ENCODE results near the gene GGCT.
"Not testable (repeated sequence)": the region's sequence is repeated elsewhere in the genome, so short reads cannot be mapped to it uniquely, and the experiment has no call there.

Gene GGCT

DNA sequence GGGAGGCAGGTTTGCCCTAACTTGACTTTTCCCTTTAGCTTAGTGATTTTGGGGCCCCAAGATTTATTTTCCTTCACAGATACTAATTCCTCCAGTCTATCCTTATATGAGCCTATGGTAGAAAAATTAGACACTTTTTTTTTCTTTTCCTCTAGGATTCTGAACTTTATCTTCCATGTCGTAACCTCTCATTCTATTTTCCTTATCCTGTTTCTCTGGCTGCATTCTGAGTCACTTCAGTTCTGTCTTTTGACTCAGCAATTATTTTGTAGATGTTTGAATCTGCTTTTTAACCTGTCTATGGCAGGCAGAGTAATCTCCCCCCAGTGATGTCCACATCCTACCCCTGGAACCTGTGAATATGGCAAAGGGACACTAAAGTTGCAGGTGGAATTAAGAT lies 19.0 kb downstream of the GGCT start:
- peaks cover 0 to 16% (median 0%) of the 10 kb centered on the region in 3 experiments for H3K27me3 ChIP-seq (ENCODE audit: control insufficient read depth in 3 of 3, insufficient read depth in 3 of 3, low read depth in 1 of 3, low read length in 3 of 3)
- no peak overlapping the region for H2BK5ac ChIP-seq (ENCODE audit: low read length)
- no peak for DNase-seq (ENCODE audit: low spot score)
- H2BK15ac ChIP-seq (ENCODE audit: low read length) = no peak overlapping the region
- H4K91ac ChIP-seq (ENCODE audit: low read depth, low read length, poor library complexity) = peak overlapping the region; percentile 8
- H3K27ac ChIP-seq (replicated peaks; ENCODE audit: low read length) = no peak overlapping the region
- no peak overlapping the region for H2AK5ac ChIP-seq (ENCODE audit: low read depth, low read length)
- H3K4me2 ChIP-seq (ENCODE audit: insufficient read depth, low read length, poor library complexity, severe bottlenecking) = no peak overlapping the region
- H3K36me3 ChIP-seq (replicated peaks in 1 of 2; ENCODE audit: control insufficient read depth in 2 of 2, insufficient read depth in 2 of 2, low read length in 2 of 2) = no peaks in the 10 kb centered on the region
- peaks cover 3 to 7% of the 10 kb centered on the region in 2 donors for H3K9me3 ChIP-seq (replicated peaks in 1 of 2; ENCODE audit: control insufficient read depth in 2 of 2, insufficient read depth in 1 of 2, low read depth in 1 of 2, low read length in 2 of 2)
- no peak overlapping the region for H2AFZ ChIP-seq (ENCODE audit: low read length)
- no CpG with 5 or more reads among the region's 1 CpG for WGBS, 2 donors (ENCODE audit: extremely low coverage in 2 of 2, insufficient read length in 2 of 2, insufficient replicate concordance in 1 of 2)
- H3K4me3 ChIP-seq (ENCODE audit: low read length in 2 of 2) = no peak overlapping the region
- no peak overlapping the region for H3K14ac ChIP-seq (ENCODE audit: low read length)
- H4K8ac ChIP-seq (ENCODE audit: low read depth, low read length) = no peak overlapping the region
- no peaks in the 10 kb centered on the region for H3K4me1 ChIP-seq (ENCODE audit: control insufficient read depth in 2 of 2, insufficient read depth in 1 of 2, low read depth in 1 of 2, low read length in 2 of 2)
- no peak overlapping the region for H3K4ac ChIP-seq (ENCODE audit: low read length)
- no peak overlapping the region for H2BK12ac ChIP-seq (ENCODE audit: low read length)
- no peak overlapping the region for H3K9ac ChIP-seq (ENCODE audit: low read depth, low read length, poor library complexity)
- H3K18ac ChIP-seq (ENCODE audit: low read length) = no peak overlapping the region
- H3K23ac ChIP-seq (ENCODE audit: low read depth, low read length, poor library complexity) = no peak overlapping the region
- no peak overlapping the region for H2BK120ac ChIP-seq (ENCODE audit: low read depth, low read length)
- no peaks in the 10 kb centered on the region for H3K79me1 ChIP-seq (ENCODE audit: low read depth, low read length)

- H3K9ac ChIP-seq (ENCODE audit: low read depth, low read length, poor library complexity); H3K4me3 ChIP-seq (ENCODE audit: low read length in 2 of 2); H2AK5ac ChIP-seq (ENCODE audit: low read depth, low read length); H3K9me3 ChIP-seq (replicated peaks in 1 of 2; ENCODE audit: control insufficient read depth in 2 of 2, insufficient read depth in 1 of 2, low read depth in 1 of 2, low read length in 2 of 2); H3K18ac ChIP-seq (ENCODE audit: low read length); H2BK15ac ChIP-seq (ENCODE audit: low read length); H3K27ac ChIP-seq (replicated peaks; ENCODE audit: low read length); H3K4ac ChIP-seq (ENCODE audit: low read length); H3K23ac ChIP-seq (ENCODE audit: low read depth, low read length, poor library complexity); H3K4me1 ChIP-seq (ENCODE audit: control insufficient read depth in 2 of 2, insufficient read depth in 1 of 2, low read depth in 1 of 2, low read length in 2 of 2); H2BK120ac ChIP-seq (ENCODE audit: low read depth, low read length); H3K4me2 ChIP-seq (ENCODE audit: insufficient read depth, low read length, poor library complexity, severe bottlenecking); H4K91ac ChIP-seq (ENCODE audit: low read depth, low read length, poor library complexity); H3K36me3 ChIP-seq (replicated peaks in 1 of 2; ENCODE audit: control insufficient read depth in 2 of 2, insufficient read depth in 2 of 2, low read length in 2 of 2); H2AFZ ChIP-seq (ENCODE audit: low read length); H2BK5ac ChIP-seq (ENCODE audit: low read length); H3K14ac ChIP-seq (ENCODE audit: low read length); H2BK12ac ChIP-seq (ENCODE audit: low read length); DNase-seq (ENCODE audit: low spot score); H4K8ac ChIP-seq (ENCODE audit: low read depth, low read length); H3K79me1 ChIP-seq (ENCODE audit: low read depth, low read length): not testable (repeated sequence)
- no CpG with 5 or more reads among the region's 9 CpGs for WGBS, 2 donors (ENCODE audit: extremely low coverage in 2 of 2, insufficient read length in 2 of 2, insufficient replicate concordance in 1 of 2)
- peaks cover 0 to 28% (median 0%) of the 10 kb centered on the region in 3 experiments for H3K27me3 ChIP-seq (ENCODE audit: control insufficient read depth in 3 of 3, insufficient read depth in 3 of 3, low read depth in 1 of 3, low read length in 3 of 3)
These were observed 23.2 kb downstream of the GGCT start for GRCh38 chr7:30481416-30481815.

- Histone ChIP-seq H3K27me3 (ENCODE audit: control insufficient read depth in 3 of 3, insufficient read depth in 3 of 3, low read depth in 1 of 3, low read length in 3 of 3) (peaks cover 0 to 28% (median 0%) of the 10 kb centered on the region in 3 experiments), H3K4me2 (ENCODE audit: insufficient read depth, low read length, poor library complexity, severe bottlenecking) (no peak overlapping the region), H3K14ac (ENCODE audit: low read length) (no peak overlapping the region)
These were observed 25.2 kb downstream of the GGCT start for GRCh38 chr7:30479202-30480120.

More at GRCh38 chr7:30479202-30480120, 25.2 kb downstream of the GGCT start:
- no peak overlapping the region for H3K18ac ChIP-seq (ENCODE audit: low read length)
- no peak overlapping the region for H2BK120ac ChIP-seq (ENCODE audit: low read depth, low read length)
- peak overlapping the region; percentile 99 for H2AFZ ChIP-seq (ENCODE audit: low read length)
- WGBS, 2 donors (ENCODE audit: extremely low coverage in 2 of 2, insufficient read length in 2 of 2, insufficient replicate concordance in 1 of 2) = no CpG with 5 or more reads among the region's 14 CpGs
- no peaks in the 10 kb centered on the region for H3K79me1 ChIP-seq (ENCODE audit: low read depth, low read length)
- H4K91ac ChIP-seq (ENCODE audit: low read depth, low read length, poor library complexity) = no peak overlapping the region
- no peak overlapping the region for H2BK15ac ChIP-seq (ENCODE audit: low read length)
- no peaks in the 10 kb centered on the region for H3K36me3 ChIP-seq (replicated peaks in 1 of 2; ENCODE audit: control insufficient read depth in 2 of 2, insufficient read depth in 2 of 2, low read length in 2 of 2)
- H2BK12ac ChIP-seq (ENCODE audit: low read length) = no peak overlapping the region
- H3K4me3 ChIP-seq (ENCODE audit: low read length in 2 of 2) = peak overlapping the region in 1 of 2 donors; percentile 61
- no peak overlapping the region for H4K8ac ChIP-seq (ENCODE audit: low read depth, low read length)
- no peak overlapping the region for H3K4ac ChIP-seq (ENCODE audit: low read length)
- H3K9ac ChIP-seq (ENCODE audit: low read depth, low read length, poor library complexity) = no peak overlapping the region
- no peak overlapping the region for H3K27ac ChIP-seq (replicated peaks; ENCODE audit: low read length)
- no peak overlapping the region for H2BK5ac ChIP-seq (ENCODE audit: low read length)
- no peaks in the 10 kb centered on the region for H3K9me3 ChIP-seq (replicated peaks in 1 of 2; ENCODE audit: control insufficient read depth in 2 of 2, insufficient read depth in 1 of 2, low read depth in 1 of 2, low read length in 2 of 2)
- H2AK5ac ChIP-seq (ENCODE audit: low read depth, low read length) = no peak overlapping the region
- H3K4me1 ChIP-seq (ENCODE audit: control insufficient read depth in 2 of 2, insufficient read depth in 1 of 2, low read depth in 1 of 2, low read length in 2 of 2) = peaks cover 2 to 3% of the 10 kb centered on the region in 2 donors
- no peak overlapping the region for H3K23ac ChIP-seq (ENCODE audit: low read depth, low read length, poor library complexity)
- DNase-seq (ENCODE audit: low spot score) = no peak

Measured in neuronal stem cell (in vitro differentiated cells).